GM06990 (cell line): ENCODE data around the gene KIAA1671.

Experiments used
- DNase-seq: peaks from one replicate; pipeline ENCODE4 v3.0.0-alpha.2; 2011; ENCODE audit not compliant: insufficient read length; ENCODE audit errors: extremely low read depth
- H3K27me3 ChIP-seq: replicated peaks from 2 replicates; pipeline ENCODE4 v1.6.0; 2011; ENCODE audit warnings: low read length; ENCODE audit not compliant: control insufficient read depth, insufficient read depth
- H3K36me3 ChIP-seq: 2 replicates; pipeline ENCODE4 v1.5.1; 2011; ENCODE audit warnings: low read length; ENCODE audit not compliant: control insufficient read depth, insufficient read depth
- H3K4me3 ChIP-seq: replicated peaks from 2 replicates; pipeline ENCODE4 v1.5.1; 2011; ENCODE audit warnings: low read depth, mild to moderate bottlenecking, control low read depth, low read length
- TF ChIP-seq, protein P1 (sequence below): IDR thresholded peaks from 2 replicates; pipeline ENCODE4 v1.5.1; 2011; ENCODE audit warnings: low read length, control low read depth, mild to moderate bottlenecking, inconsistent platforms; ENCODE audit not compliant: insufficient read depth, poor library complexity, severe bottlenecking

KIAA1671 gene

DNA sequence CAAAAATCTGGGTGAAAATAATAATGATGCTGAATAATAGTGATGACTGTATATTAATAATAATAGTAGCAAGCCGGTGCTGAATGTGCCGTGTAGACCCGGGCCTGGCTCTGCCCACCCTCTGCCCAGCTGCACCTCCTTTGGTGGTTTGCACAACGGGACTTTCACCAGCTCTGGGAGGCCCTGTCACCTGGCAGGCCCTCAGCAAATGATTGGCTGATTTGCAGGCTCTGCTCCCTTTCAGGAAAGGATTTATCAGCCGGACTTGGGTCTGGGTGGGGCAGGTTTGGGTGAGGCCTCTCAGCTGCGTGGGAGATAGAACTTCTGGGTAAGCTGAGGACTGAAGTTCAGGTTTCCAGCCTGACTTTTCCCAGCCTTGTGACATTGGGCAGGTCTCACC is 21.4 kb downstream of the KIAA1671 start:
- H3K27me3 ChIP-seq = peaks cover 1% of the 10 kb centered on the region
- DNase-seq = no peak
- TF ChIP-seq, protein P1, sequence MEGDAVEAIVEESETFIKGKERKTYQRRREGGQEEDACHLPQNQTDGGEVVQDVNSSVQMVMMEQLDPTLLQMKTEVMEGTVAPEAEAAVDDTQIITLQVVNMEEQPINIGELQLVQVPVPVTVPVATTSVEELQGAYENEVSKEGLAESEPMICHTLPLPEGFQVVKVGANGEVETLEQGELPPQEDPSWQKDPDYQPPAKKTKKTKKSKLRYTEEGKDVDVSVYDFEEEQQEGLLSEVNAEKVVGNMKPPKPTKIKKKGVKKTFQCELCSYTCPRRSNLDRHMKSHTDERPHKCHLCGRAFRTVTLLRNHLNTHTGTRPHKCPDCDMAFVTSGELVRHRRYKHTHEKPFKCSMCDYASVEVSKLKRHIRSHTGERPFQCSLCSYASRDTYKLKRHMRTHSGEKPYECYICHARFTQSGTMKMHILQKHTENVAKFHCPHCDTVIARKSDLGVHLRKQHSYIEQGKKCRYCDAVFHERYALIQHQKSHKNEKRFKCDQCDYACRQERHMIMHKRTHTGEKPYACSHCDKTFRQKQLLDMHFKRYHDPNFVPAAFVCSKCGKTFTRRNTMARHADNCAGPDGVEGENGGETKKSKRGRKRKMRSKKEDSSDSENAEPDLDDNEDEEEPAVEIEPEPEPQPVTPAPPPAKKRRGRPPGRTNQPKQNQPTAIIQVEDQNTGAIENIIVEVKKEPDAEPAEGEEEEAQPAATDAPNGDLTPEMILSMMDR = no peak
- no peaks in the 10 kb centered on the region for H3K36me3 ChIP-seq
- no peak overlapping the region for H3K4me3 ChIP-seq

DNA sequence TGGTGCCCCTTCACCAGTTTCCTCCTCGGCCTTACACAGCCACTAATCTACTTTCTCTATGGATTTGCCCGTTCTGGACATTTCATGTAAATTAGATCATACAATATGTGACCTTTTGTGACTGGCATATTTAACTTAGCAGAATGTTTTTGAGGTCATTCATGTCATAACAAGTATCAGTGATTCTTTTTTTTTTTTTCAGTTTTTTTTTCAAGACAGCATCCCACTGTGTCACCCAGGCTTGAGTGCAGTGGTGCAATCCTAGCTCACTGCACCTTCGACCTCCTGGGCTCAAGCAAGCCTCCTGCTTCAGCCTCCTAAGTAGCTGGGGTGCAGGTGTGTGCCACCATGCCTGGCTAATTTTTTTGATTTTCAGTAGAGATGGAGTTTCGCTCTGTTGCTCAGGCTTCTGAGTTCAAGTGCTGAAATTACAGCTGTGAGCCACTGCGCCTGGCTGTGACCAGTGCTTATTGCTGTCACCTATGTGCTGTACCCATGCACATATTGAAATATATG is 22.7 kb downstream of the KIAA1671 start:
- no peak overlapping the region for H3K4me3 ChIP-seq
- H3K36me3 ChIP-seq = no peaks in the 10 kb centered on the region
- TF ChIP-seq, protein P1 = no peak
- DNase-seq = no peak
- H3K27me3 ChIP-seq = peaks cover 1% of the 10 kb centered on the region

DNA sequence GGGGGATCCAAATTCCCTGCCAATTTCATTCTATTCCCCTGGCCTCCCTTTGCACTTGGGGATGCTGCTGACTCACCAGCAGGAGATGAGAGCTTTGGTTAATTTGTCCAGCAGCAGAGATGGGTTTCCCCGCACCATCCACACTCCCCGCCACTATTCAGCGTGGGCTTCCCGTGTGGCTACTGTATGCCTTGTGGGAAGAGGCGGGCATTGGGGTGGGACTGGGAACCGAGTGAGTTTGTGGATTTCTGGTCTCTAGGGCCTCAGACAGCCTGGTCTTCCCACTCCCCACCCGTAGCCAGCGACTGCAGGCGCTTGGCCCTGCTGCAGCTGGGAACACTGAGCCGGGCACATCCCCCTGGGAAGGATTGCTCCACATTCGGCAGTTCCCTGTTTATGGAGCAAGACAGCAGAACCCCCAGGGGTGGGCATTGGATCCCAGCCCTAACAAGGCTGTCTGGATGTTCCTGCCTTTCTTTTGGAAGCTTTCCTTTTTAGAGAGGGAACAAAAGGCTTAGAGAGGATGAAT is 23.4 kb downstream of the KIAA1671 start:
- TF ChIP-seq, protein P1 = no peak
- no peak for DNase-seq
- Histone ChIP-seq H3K4me3 (no peak overlapping the region), H3K36me3 (no peaks in the 10 kb centered on the region), H3K27me3 (peaks cover 1% of the 10 kb centered on the region)

DNA sequence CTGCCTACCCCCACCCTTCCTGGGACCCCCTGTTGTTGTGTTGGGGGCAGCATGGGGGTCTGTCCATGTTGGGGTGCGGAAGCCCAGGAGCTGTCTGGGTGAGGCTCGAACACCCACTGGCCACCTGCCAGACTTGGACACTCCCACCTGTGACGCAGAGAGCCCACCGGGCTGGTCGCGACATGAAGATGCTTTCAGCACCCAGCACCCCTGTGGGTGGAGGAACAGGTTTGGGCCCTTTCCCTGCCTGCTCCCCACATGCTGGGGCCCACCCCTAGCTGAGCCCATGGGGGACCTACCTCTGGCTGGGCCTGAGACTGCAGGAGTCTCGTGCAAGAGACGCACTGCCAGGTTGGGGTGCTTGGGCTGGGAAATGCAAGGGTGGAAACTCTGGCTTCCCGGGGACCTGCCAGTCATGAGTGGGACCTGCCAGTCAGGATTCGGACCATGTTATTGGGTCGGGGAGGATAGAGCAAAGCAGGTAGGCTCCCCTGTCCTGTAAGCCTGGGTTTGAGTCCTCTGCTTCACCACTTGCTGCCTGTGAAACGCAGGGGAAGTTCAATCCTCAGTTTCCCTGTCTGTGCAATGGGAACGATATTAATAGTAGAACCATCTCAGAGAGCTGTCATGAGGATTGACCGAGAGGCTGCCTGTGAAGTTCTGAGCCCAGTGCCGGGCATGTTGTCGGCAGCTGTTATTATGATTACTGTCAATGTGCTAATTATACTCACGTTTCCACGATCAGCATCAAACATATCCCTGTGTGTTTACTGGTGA is 24.1 kb downstream of the KIAA1671 start:
- Histone ChIP-seq H3K27me3 (peaks cover 1% of the 10 kb centered on the region), H3K36me3 (no peaks in the 10 kb centered on the region), H3K4me3 (no peak overlapping the region)
- DNase-seq = no peak
- TF ChIP-seq, protein P1 = no peak

DNA sequence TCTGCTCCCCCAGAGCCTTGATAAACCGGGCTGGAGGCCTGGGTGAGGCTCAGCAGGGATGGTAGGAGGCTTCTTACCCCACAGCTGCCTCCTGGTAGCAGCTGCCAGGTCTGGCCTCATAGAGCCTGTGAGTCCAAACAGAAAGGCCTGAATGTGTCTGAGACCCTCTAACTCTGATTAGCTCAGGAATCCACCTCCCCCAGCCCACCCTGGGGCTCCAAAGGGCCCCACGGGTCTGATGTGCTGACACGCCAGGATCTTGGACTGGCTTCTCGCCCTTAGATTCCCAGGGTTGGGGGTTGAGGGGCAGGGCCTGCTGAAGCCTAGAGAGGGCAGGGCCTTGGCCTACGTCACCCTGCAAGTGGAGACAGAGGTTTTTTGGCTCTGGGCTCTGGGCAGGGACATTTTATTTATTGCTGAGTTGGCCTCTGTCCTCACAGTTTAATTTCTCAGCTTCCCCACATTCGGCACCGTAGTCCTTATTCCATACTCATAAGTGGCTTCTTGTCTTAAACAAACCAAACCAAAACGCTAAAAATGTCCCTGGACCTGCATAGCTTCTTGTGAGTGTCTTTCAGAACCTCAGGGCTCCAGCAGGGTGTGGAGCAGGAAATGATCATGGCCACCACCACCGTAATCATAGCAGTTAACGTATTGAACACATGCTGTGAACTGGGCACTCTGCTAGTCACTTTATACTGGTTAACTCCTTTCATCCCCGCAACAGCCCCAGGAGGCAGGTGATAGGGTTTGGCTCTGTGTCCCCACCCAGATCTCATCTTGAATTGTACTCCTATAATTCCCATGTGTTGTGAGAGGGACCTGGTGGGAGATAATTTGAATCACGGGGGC is 25.1 kb downstream of the KIAA1671 start:
- Histone ChIP-seq H3K27me3 (peaks cover 1% of the 10 kb centered on the region), H3K4me3 (no peak overlapping the region), H3K36me3 (no peaks in the 10 kb centered on the region)
- no peak for DNase-seq
- TF ChIP-seq, protein P1 = no peak
